Activated CD8-positive, alpha-beta memory T cell treated with anti-CD3 and anti-CD28 coated beads for 24 hours (primary cell): Measurements from ENCODE around the gene SHC2.
"Not testable (repeated sequence)": the region's sequence is repeated elsewhere in the genome, so short reads cannot be mapped to it uniquely, and the experiment has no call there.

ENCODE experiments used
- DNase-seq: peaks from one replicate; pipeline ENCODE4 v3.0.0-alpha.2; 2020

Gene SHC2

DNA sequence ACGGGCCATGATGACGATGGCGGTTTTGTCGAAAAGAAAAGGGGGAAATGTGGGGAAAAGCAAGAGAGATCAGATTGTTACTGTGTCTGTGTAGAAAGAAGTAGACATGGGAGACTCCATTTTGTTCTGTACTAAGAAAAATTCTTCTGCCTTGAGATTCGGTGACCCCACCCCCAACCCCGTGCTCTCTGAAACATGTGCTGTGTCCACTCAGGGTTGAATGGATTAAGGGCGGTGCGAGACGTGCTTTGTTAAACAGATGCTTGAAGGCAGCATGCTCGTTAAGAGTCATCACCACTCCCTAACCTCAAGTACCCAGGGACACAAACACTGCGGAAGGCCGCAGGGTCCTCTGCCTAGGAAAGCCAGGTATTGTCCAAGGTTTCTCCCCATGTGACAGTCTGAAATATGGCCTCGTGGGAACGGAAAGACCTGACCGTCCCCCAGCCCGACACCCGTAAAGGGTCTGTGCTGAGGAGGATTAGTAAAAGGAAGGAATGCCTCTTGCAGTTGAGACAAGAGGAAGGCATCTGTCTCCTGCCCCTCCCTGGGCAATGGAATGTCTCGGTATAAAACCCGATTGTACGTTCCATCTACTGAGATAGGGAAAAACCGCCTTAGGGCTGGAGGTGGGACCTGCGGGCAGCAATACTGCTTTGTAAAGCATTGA, 74.1 kb downstream of the SHC2 start:
- DNase-seq = not testable (repeated sequence)

DNA sequence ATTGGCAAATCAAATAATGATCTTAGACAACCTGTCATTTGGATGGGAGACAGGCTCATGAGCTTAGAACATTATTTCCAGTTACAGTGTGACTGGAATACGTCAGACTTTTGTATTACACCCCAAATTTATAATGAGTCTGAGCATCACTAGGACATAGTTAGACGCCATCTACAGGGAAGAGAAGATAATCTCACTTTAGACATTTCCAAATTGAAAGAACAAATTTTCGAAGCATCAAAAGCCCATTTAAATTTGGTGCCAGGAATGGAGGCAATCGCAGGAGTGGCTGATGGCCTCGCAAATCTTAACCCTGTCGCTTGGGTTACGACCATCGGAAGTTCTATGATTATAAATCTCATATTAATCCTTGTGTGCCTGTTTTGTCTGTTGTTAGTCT, 74.6 kb downstream of the SHC2 start:
- not testable (repeated sequence) for DNase-seq

DNA sequence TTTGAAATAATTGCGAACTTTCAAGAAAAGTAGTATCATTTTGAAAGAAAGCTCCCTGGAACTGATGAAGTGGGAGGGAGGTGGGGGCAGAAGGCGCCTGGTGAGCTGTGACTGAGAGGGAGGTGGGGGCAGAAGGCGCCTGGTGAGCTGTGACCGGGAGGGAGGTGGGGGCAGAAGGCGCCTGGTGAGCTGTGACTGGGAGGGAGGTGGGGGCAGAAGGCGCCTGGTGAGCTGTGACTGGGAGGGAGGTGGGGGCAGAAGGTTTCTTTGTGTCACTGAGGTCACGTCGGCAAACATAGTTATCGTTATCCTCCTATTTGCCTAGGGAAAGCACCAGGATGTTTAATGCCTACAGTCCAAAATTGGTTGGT, 76.0 kb downstream of the SHC2 start:
- no peak for DNase-seq

DNA sequence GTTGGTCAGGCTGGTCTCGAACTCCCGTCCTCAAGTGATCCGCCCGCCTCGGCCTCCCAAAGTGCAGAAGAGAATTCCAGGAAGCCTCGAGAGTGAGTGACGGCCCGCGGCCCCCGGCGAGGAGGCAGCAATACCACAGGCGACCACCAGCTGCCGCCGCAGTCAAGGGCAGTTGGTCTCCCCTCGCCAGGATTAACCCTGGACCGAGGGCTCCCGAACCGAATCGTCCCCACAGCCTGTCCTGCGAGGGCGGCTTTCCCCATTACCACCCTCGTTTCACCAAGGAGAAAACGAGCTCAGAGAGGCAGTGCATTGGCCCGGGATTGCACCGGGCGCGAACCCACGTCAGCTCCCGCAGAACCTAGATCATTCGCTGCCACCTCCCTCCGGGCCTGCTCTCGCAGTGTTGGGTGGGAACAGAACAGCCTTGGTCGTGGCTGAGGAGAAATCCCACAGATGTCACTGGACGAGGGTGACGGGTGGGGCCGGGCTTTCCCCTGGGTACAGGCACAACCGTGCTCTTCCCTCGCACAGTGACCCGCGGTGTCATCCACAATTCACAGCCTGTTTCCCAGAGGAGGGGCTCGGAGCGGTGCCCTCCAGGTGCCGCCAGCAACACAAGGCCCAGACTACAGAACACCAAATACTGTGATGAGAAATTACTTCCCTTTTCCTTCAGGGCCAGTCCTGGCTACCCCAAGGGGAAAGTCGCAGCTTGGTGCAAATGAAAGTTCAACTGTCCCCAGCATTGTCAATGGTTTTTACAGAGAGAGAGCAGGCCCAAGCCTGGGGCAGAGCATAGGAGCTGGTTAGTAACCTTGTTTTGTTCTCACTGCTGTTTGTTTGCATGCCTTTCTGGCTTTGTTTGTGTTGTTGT, 76.7 kb downstream of the SHC2 start:
- no peak for DNase-seq

DNA sequence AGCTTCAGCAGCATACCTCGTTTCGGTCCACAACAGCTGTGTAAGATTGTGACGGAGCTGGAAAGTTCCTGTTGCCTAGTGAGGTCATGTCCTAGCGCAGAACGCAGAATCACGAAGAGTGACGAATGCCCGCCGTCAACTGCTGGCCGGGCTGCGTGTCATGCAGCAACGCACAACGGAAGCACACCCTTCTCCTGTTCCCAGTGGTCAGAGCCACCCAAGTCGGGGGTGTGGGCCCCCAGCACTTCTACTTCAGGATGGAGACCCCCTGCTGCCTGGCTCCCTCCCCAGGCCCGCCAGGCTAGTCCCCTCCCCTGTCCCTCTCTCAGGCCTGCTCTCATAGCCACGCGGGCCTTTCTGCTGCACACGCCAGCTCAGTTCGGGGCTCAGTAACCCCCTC, 77.8 kb downstream of the SHC2 start:
- no peak for DNase-seq

DNA sequence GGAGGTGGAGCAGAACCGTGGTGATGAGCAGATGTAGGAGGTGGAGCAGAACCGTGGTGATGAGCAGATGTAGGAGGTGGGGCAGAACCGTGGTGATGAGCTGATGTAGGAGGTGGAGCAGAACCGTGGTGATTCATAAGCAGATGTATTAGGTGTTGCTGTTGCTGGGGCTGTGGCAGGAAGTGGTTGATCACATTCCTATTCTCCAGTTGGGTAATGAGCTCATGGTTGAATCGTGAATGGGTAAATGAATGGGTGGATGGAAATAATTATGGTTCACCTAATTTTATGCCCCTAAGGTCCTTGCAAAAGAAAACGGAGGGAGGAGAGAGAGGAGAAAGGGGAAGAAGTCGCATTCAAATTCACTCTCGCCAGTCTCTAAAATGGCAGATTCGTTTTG, 78.3 kb downstream of the SHC2 start:
- DNase-seq = not testable (repeated sequence)

DNA sequence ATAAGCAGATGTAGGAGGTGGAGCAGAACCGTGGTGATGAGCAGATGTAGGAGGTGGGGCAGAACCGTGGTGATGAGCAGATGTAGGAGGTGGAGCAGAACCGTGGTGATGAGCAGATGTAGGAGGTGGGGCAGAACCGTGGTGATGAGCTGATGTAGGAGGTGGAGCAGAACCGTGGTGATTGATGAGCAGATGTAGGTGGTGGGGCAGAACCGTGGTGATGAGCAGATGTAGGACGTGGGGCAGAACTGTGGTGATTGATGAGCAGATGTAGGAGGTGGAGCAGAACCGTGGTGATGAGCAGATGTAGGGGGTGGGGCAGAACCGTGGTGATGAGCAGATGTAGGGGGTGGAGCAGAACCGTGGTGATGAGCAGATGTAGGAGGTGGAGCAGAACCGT, 78.9 kb downstream of the SHC2 start:
- DNase-seq = peak; percentile 65

DNA sequence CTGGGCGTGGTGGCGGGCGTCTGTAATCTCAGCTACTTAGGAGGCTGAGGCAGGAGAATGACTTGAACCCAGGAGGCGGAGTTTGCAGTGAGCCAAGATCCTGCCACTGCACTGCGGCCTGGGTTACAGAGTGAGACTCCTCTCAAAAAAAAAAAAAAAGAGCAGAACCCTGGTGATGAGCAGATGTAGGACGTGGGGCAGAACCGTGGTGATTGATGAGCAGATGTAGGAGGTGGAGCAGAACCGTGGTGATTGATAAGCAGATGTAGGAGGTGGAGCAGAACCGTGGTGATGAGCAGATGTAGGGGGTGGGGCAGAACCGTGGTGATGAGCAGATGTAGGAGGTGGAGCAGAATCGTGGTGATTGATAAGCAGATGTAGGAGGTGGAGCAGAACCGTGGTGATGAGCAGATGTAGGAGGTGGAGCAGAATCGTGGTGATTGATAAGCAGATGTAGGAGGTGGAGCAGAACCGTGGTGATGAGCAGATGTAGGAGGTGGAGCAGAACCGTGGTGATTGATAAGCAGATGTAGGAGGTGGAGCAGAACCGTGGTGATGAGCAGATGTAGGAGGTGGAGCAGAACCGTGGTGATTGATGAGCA, 80.1 kb downstream of the SHC2 start:
- DNase-seq = not testable (repeated sequence)

DNA sequence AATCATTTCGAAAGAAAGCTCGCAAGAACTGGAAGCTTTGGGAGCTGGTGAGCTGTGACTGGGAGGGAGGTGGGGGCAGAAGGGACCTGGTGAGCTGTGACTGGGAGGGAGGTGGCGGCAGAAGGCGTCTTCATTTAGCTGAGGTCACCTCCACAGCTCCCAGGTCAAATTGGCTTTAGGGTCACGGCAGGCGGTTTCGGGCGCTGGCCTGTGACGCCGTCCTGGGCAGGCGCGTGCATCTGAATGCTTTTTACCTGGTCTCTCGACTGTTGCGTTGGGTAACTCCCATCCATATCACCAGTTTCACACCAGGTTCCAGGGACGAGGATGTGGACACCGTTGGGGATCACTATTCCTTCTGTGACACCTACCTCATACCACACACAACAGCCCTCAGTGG, 81.0 kb downstream of the SHC2 start:
- DNase-seq = no peak

DNA sequence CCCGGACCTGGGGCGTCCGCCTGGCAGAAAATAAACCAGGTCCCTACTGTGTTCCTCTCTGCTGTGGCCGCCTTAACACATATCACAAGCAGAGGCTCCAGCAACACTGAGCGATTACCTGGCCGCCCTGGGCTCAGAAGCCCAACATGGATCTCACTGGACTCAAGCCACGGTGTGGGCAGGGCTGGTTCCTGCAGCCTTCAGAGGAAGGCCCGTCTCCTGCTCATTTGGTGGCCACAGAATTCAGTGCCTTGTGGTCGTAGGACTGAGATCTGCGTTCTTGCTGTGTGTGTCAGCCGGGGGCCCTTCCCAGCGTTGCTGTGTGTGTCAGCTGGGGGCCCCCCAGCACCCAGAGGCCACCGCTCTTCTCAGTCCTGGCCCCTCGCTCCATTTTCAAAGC, 82.1 kb downstream of the SHC2 start:
- DNase-seq = no peak

DNA sequence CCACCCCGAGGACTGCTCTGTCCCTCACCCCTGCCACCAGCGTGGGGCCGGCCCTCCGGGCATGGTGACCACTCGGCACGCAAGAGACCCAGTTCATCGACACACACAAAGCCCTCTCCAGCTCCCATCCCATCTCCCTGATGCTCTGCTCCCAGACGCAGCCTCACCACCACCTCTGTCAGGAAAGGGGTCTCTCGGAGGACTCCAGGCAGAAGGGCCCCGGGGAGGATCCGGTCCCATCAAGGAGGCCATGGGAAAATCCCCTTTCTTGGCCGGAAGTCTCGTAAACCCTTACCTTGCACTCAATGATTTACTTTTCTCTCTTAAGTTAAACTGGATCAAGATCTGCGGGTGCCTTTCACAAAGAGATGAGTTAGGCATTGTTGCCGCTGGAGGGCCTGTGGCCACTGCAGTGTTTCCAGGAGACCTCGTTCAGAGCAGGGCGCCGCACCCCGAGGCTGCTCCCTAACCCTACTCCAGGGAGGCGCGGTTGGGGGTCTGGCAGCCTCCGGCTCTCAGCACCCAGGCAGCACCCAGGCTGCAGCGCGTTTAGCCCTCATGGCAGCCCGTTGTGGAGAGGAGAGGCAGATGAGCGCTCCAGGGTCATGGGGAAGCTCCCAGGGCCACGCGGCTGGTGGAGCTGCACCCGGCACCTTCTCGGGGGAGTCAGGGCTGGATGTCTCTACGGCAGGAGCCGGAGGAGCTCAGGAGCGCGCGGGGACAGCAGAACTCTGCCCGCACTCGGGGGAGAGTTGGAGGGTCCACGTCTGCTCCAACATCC, 82.8 kb downstream of the SHC2 start:
- DNase-seq = no peak

DNA sequence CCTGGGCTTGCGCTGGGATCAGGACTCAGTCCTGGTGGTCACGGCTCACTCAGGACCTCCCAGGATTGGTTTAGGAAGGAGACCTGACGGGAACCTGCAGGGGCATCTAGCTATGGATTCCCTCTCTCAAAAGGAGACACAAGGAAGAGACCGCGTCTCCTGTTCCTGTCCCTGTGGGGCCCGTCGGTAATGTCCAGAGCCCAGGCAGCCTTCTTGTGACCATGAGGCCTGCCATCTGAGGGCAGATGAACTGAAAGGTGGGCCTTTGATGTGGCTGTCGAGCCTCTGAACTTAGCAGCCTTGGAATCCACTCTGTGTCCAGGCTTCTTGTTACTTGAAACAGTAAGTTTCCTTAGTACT, 84.7 kb downstream of the SHC2 start:
- no peak for DNase-seq

DNA sequence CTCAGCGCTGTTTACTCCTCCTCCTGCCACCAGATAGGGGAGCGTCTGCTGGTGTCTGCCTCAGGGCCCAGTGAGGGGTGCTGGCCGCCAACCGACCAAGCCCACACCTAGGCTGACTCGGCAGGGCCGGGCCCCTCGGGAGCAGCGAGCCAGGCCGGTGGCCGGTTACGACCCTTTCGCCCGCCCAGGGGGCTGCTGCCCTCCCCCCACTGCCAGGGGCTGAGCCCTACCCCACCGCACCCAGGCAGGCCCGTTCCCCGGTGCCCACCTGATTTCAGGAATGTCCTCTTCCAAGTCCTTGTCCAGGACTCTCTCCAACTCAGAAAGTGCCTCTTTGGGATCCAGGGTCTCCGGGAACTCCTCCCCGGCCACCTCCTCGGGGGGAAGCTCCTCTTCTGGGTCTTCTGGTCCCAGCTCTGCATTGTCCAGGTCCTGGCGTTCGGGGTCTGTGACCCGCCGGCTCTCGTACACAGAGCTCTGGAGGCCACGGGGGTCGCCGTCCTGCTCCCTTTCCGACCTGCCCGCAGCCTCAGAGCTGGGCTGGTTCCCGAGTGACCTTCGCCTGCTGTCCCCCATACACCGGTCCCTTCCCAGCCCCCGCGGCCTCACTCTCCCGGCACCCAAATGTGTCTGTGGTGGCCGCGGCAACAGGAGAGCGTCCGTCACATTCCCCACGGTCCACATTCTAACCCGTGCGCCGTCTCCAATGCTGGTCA, 85.3 kb downstream of the SHC2 start:
- DNase-seq = no peak

DNA sequence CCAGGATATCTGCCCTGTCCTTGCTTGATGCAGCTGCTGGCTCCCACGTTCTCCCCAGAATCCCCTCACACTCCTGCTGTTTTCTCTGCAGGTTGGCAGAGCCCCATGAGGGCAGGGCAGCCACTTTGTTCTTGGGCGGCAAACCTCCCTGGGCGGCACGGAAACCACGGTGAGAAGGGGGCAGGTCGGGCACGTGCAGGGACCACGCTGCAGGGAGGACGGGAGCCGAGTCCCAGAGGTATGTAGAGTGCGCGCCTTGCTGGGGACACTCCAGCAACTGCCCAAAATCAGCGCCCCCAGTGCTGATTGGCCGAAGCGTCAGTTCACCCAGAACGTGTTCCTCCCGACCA, 86.0 kb downstream of the SHC2 start:
- DNase-seq = no peak

DNA sequence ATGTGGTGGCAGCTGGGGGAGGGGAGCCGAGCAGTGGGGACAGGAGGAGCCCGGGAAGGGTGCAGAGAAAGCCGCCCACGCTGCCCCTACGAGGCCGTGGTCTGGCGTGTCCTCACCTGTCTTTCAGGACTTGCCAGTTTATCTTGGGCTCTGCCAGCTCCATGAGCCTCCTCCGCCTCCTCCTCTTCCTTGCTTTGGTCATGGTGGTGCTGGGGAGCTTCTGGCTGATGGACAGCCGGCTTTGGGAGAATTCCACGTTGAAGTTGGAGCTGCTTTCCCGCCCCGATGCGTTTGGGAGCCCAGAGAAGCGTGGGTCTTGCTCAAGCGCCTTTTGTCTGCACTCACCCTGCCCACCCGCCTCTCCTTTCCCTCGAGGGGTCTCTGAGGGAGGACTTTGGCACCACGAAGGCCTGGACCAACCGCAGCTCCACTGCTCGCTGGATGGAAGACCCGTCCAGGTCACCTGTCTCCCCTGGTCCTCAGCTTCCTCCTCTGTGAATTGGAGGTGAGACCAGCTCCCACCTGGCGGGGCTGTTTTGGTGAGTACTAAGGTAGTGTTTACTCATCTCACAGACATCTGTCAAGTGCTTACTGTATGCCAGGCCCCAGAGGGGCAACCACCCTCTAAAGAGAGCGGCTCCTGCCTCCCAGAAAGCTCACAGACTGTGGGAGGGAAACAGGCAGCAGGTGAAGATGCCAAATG, 86.5 kb downstream of the SHC2 start:
- peak; percentile 35 for DNase-seq

DNA sequence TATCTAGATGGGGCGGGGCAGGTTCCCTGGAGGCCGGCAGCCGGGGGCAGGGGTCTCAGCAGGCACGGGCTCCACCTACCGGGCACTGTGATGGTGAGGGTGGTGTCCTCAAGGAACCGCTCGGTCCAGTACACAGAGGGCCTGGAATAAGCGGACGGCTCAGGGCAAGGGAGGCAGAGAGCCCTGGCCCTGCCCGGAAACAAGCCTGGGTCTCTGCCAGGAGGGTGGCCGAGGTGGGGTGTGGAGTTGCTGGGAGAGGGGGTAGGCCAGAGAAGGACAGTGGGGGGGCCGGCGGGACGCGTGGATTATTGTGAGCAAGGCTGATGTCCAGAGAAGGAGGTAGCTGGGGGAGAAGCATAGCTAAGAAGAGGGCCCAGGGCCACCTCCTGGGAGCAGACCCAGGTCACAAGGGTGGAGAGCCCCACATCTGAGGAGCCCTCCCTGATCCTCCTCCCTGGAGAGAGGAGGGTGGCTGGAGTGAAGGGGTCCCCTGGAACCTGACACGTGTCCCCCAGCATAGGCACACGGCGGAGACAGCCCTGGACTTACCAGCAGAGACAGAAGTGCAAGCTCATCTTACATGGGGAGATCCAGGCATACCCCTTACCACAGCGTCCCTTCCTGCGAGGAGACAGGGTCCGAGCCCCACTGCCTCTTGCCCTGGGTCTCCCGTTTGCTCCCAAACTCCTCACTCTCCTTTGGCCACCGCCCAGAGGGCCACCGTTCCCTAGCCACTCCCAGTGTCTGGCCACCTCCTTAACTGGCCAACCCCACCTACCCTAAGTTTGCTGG, 87.2 kb downstream of the SHC2 start:
- peak; percentile 41 for DNase-seq

DNA sequence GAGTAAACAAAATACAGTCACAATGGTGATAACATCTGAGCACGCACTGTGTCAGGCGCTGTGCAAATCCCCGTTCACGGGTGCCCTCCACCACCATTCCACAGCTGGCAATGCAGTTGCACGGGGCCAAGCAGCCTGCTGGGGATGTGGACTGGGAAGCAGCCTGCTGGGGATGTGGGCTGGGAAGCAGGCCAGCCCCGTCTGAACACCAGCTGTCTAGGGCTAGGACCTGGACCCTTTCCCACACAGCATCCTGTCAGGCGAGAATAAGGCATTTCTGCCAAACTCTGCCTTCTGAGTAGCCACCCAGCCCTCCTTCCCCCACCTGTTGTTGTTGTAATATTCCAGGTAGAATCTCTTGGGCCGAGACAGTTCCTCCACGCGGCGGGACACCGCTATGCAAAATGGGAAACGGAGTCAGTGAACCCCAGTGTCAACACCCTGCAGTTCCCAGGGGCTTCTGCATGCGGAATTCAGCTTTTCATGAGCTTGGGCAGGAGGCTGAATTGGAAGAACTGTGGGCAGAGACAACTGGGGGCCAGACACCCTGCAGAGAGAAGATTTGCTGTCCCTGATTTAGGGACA, 88.4 kb downstream of the SHC2 start:
- DNase-seq = peak; percentile 40

DNA sequence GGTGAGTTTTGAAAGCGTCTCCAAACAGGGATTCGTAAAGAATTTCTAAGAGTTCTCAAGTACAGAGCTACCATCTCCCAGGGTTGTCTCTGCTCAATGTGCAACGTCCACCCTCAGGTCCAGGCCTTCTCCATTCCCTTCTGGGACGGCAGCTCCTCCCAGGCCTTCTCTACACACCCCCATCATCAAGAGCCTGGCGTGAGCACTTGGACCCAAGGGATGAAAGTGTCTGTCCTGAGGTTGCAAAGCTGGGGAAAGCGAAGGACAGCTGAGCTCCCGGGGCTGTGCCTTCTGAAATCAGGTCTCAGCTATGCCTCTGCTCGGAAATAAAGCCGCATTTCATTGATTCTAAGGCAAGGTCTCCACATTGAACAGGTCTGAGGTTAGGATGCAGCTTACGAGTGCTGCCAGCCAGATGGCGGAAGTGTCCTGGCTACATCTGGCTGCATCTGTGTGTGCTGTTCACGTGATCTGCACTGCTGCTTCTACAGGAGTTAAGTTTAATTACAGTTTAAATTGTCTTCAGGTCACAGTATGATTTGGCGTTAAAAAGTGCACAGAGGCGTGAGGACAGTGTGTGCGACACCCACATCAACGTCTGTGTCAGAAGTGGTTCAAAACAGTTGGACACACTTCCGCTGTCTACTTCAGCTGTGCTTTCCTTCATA, 89.2 kb downstream of the SHC2 start:
- peak; percentile 32 for DNase-seq

DNA sequence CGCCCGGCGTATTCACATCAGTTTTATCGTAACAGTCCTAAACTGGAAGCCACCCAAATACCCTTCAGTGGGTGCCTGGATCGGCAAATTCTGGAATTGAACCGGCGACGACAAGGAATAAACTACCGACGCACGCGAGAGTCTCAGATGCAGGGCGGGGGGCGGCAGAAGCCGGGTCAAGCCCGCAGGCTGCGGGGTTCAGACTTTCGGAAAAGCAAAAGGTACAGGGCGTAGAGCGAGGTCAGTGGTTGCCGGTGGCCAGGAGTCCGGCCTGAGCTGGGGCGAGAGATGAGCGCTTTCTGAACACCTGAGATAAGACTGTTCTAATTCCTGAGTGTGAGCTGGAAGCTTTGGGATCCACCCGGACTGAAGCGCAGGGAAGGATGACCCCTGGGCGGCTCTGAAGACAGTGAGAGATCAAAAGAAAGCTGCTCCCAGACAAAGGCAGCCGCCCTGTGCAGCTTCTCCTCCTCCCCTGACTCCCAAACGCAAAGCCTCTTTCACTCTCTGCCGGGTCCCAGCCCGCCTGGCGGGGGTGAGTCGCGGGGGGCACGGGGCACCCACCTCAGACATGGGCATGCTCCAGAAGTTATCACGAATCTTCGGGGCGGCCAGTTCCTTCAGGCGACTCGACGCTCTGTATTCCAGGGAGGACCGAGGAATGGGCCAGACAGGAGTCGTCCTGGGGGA, 90.0 kb downstream of the SHC2 start:
- peak; percentile 21 for DNase-seq

DNA sequence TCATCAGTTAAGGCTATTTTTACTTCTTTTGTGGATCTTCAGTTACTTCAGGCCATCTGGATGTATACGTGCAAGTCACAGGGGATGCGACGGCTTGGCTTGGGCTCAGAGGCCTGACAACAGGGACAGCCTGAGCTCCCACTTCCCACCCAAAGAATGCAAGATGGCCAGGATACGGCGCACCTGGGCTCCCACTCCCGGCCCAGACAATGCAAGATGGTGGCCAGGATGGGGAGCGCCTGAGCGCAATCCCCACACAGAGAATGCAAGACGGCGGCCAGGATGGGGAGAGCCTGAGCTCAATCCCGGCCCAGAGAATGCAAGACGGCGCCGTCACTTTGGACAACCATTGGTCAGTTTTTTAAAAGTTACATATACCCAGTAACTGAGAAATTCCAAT, 91.0 kb downstream of the SHC2 start:
- no peak for DNase-seq
